GM12878 (cell line): ENCODE measurements around the gene TMEM45B.

Experiments
- BACH1 ChIP-seq: fragments of 450-650 bp; IDR thresholded peaks from 2 replicates; pipeline ENCODE4 v1.6.1; 2017; ENCODE audit warnings: mild to moderate bottlenecking, borderline replicate concordance
- CREB1 ChIP-seq: IDR thresholded peaks from 2 replicates; pipeline ENCODE4 v1.6.1; 2012; ENCODE audit warnings: low read depth, mild to moderate bottlenecking, inconsistent platforms
- NFYB ChIP-seq: IDR thresholded peaks from 2 replicates; pipeline ENCODE4 v1.6.1; 2011; ENCODE audit warnings: low read depth, mild to moderate bottlenecking, low read length, improper control_type of control experiment, moderate library complexity; ENCODE audit not compliant: insufficient read depth
- SMC3 ChIP-seq: IDR thresholded peaks from 2 replicates; pipeline ENCODE4 v1.6.1; 2011; ENCODE audit warnings: low read length, improper control_type of control experiment, borderline replicate concordance
- TF ChIP-seq, protein P1 (sequence below): IDR thresholded peaks from 2 replicates; pipeline ENCODE4 v1.6.1; 2011; ENCODE audit warnings: borderline replicate concordance, low read depth, mild to moderate bottlenecking, moderate library complexity, mixed read lengths, low read length; ENCODE audit not compliant: insufficient read depth; ENCODE audit errors: extremely low read length
- TF ChIP-seq, protein P2 (sequence below), 3 experiments: IDR thresholded peaks in 2 of 3; conservative IDR thresholded peaks in 1 of 3; 2 replicates each; pipeline ENCODE4 v1.5.1; 2011; ENCODE audit warnings: low read depth in 3 of 3, low read length in 3 of 3, mild to moderate bottlenecking in 3 of 3, control low read depth in 2 of 3, moderate library complexity in 2 of 3, inconsistent platforms in 1 of 3, mixed read lengths in 1 of 3; ENCODE audit not compliant: control insufficient read depth in 2 of 3, insufficient read depth in 1 of 3; ENCODE audit errors: extremely low read depth in 1 of 3
- TF ChIP-seq, protein P3 (sequence below): fragments of 450-650 bp; IDR thresholded peaks from 2 replicates; pipeline ENCODE4 v1.6.1; 2017; ENCODE audit warnings: mild to moderate bottlenecking, low read depth, inconsistent platforms; ENCODE audit not compliant: poor library complexity, severe bottlenecking

DNA sequence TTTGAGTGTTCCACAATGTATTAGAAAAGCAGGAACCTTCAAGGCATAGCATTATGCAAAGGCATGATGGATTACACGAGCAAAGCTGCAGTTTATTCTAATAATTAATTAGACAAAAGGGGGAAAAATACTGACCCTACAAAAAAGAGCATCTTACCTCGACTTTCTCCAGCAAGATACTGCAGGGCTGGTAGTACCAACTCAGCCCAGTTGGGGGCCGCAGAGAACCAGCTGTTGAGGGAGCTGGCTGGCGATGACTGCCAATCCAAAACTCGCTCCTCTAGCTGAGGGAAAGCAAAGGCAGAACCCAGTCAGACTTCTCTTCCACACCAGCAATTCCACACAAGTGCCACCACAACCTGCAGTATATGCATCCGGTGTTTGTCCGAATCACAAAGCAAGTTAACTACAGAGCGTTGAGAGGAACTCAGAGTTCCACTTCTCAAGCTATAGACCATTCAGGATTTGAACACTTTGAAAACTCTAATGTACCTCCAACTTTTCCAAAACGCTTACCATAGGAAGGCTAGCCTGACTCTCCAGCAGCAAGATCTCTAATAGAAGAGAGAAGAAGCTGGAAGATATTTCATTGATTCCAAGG is 66.0 kb downstream of the TMEM45B start:
- TF ChIP-seq, protein P1, sequence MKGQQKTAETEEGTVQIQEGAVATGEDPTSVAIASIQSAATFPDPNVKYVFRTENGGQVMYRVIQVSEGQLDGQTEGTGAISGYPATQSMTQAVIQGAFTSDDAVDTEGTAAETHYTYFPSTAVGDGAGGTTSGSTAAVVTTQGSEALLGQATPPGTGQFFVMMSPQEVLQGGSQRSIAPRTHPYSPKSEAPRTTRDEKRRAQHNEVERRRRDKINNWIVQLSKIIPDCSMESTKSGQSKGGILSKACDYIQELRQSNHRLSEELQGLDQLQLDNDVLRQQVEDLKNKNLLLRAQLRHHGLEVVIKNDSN: no peak
- TF ChIP-seq SMC3 (peak; percentile 30; the same call in 1 of the 2 replicates), NFYB (no peak), BACH1 (no peak), CREB1 (no peak)
- TF ChIP-seq, protein P2, sequence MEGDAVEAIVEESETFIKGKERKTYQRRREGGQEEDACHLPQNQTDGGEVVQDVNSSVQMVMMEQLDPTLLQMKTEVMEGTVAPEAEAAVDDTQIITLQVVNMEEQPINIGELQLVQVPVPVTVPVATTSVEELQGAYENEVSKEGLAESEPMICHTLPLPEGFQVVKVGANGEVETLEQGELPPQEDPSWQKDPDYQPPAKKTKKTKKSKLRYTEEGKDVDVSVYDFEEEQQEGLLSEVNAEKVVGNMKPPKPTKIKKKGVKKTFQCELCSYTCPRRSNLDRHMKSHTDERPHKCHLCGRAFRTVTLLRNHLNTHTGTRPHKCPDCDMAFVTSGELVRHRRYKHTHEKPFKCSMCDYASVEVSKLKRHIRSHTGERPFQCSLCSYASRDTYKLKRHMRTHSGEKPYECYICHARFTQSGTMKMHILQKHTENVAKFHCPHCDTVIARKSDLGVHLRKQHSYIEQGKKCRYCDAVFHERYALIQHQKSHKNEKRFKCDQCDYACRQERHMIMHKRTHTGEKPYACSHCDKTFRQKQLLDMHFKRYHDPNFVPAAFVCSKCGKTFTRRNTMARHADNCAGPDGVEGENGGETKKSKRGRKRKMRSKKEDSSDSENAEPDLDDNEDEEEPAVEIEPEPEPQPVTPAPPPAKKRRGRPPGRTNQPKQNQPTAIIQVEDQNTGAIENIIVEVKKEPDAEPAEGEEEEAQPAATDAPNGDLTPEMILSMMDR (IDR thresholded peaks at IDR 0.05 in 2 of 3, conservative IDR thresholded peaks at IDR 0.05 in 1 of 3; ENCODE audit: control insufficient read depth in 2 of 3, extremely low read depth in 1 of 3, insufficient read depth in 1 of 3, low read depth in 3 of 3, low read length in 3 of 3): peak; percentile 36 to 59 (median 55)
- TF ChIP-seq, protein P3, sequence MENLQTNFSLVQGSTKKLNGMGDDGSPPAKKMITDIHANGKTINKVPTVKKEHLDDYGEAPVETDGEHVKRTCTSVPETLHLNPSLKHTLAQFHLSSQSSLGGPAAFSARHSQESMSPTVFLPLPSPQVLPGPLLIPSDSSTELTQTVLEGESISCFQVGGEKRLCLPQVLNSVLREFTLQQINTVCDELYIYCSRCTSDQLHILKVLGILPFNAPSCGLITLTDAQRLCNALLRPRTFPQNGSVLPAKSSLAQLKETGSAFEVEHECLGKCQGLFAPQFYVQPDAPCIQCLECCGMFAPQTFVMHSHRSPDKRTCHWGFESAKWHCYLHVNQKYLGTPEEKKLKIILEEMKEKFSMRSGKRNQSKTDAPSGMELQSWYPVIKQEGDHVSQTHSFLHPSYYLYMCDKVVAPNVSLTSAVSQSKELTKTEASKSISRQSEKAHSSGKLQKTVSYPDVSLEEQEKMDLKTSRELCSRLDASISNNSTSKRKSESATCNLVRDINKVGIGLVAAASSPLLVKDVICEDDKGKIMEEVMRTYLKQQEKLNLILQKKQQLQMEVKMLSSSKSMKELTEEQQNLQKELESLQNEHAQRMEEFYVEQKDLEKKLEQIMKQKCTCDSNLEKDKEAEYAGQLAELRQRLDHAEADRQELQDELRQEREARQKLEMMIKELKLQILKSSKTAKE: no peak
